Large intestine (tissue), 3 donors: ENCODE data around the gene ATP9B. TPM values are rescaled to one million over a fixed set of nuclear protein-coding genes. Genes with fewer than 3 reads are reported as not detected.
A peak's percentile ranks its signal among the peaks of the same experiment; 100 is the strongest.

ENCODE experiments used
- DNase-seq, 2 donors: peaks; one replicate each; pipeline versions ENCODE4 v3.0.0 to v3.0.0-alpha.2; 2013
- H3K27ac ChIP-seq: one replicate; pipeline ENCODE4 v1.5.1; 2013; ENCODE audit warnings: low read length
- H3K27me3 ChIP-seq: 2 replicates; pipeline ENCODE4 v1.6.1; 2013; ENCODE audit warnings: low read length; ENCODE audit not compliant: control insufficient read depth, insufficient read depth
- H3K36me3 ChIP-seq: 2 replicates; pipeline ENCODE4 v1.6.1; 2013; ENCODE audit warnings: low read length; ENCODE audit not compliant: control insufficient read depth, insufficient read depth
- H3K4me1 ChIP-seq: one replicate; pipeline ENCODE4 v1.6.1; 2013; ENCODE audit warnings: low read length; ENCODE audit not compliant: control insufficient read depth, insufficient read depth
- H3K4me3 ChIP-seq: one replicate; pipeline ENCODE4 v1.5.1; 2013; ENCODE audit warnings: low read length
- H3K9me3 ChIP-seq: one replicate; pipeline ENCODE4 v1.6.1; 2013; ENCODE audit warnings: mild to moderate bottlenecking, low read depth, low read length, moderate library complexity; ENCODE audit not compliant: control insufficient read depth
- WGBS: methylation state at CpG from one replicate; pipeline ENCODE4 v1.1.5; 2013; ENCODE audit warnings: low lambda C conversion rate; ENCODE audit not compliant: insufficient coverage; 5-methylcytosine and 5-hydroxymethylcytosine counted together
- polyA plus RNA-seq: library from polyadenylated mRNA; unstranded; fragments of 120-200 nt; gene quantifications from one replicate; pipeline ENCODE4 v1.2.1, GENCODE V29; 2013

Gene ATP9B
- polyA plus RNA-seq, 1 donor: 19.9 TPM

DNA sequence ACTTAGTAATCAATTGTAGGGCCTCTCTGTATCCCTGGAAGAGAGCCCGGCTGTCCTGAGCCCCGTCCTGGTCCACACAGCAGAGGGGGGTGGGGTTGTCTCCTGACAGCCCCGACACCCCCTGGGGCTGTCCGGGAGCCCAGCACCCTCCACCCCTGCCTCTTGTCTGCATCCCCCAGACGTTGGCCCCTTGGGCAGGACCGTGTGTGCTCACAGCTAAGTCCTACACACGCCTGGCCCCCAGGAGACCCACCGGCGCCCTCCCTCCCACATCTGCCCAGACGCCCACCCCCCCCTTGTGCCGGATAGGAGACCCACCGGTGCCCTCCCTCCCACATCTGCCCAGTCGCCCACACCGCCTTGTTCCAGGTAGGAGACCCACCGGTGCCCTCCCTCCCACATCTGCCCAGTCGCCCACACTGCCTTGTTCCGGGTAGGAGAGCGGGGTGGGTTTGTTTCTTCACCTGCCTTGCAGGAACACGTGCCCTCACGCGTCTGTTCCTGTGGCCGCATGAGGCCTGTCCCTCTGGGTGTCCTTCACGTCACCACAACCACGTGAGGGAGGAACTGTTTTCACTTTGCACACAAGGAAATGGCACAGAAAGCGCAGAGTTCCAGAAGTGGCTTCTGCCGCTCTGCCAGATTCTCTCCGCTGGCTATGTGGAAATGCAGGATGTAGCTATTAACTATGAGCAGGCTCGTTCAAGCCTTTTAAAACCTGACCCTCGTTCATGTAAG lies 265.5 kb downstream of the ATP9B start:
- Histone ChIP-seq H3K4me1 (no peaks in the 10 kb centered on the region), H3K27me3 (no peaks in the 10 kb centered on the region), H3K27ac (no peak overlapping the region), H3K9me3 (no peaks in the 10 kb centered on the region), H3K36me3 (peaks cover 57% of the 10 kb centered on the region), H3K4me3 (no peak overlapping the region)
- WGBS: 100% methylated on average over 1 of the region's 29 CpGs
- no peak for DNase-seq

DNA sequence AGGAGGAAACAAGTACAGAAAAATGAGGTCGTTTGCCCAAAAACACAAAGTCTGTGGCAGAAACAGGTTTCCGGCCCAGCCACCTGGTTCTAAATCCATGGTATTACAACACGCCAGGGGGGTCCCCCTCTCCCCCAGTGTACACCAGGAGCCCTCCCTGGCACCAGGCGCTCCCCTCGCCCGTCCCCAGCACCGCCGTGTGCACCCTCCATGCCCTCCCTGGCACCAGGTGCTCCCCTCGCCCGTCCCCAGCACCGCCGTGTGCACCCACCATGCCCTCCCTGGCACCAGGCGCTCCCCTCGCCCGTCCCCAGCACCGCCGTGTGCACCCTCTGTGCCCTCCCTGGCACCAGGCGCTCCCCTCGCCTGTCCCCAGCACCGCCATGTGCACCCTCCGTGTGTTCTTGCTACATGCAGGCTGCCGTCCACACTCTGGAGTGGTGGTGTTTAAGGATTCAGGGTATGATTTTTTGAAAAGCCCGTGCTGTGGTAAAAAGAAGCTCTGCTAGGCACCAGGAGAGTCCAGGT lies 266.7 kb downstream of the ATP9B start:
- peaks cover 54% of the 10 kb centered on the region for H3K36me3 ChIP-seq
- no peak overlapping the region for H3K4me3 ChIP-seq
- H3K27me3 ChIP-seq: no peaks in the 10 kb centered on the region
- H3K27ac ChIP-seq: no peak overlapping the region
- H3K9me3 ChIP-seq: no peaks in the 10 kb centered on the region
- no peaks in the 10 kb centered on the region for H3K4me1 ChIP-seq
- DNase-seq: no peak
- no CpG with 5 or more reads among the region's 23 CpGs for WGBS

DNA sequence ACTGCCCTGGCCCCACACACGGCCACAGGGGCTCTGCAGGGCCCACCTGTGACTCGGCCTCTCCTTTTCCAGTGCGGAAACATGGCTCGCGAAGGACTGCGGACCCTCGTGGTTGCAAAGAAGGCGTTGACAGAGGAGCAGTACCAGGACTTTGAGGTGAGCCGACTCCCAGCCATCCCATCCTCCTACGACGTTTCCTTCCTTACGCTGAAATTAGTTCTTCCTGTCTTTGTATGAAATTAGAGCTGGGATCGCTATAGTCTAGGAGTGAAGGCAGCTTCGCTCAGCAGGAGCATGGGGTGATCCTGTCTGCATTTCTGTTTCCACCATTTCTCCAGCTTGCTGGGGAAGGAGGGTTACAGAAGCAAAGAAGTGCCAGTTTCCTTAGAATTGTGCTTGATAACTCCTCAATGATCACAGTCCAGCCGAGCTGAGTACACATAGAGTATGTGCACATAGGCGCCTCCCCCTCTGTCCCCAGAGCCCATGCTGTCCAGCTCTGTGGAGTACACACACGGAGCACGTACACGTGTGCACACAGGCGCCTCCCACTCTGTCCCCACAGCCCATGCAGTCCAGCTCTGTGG lies 267.5 kb downstream of the ATP9B start:
- H3K27ac ChIP-seq: no peak overlapping the region
- H3K36me3 ChIP-seq: peaks cover 49% of the 10 kb centered on the region
- DNase-seq: no peak
- no CpG with 5 or more reads among the region's 20 CpGs for WGBS
- H3K27me3 ChIP-seq: no peaks in the 10 kb centered on the region
- no peak overlapping the region for H3K4me3 ChIP-seq
- no peaks in the 10 kb centered on the region for H3K9me3 ChIP-seq
- no peaks in the 10 kb centered on the region for H3K4me1 ChIP-seq

DNA sequence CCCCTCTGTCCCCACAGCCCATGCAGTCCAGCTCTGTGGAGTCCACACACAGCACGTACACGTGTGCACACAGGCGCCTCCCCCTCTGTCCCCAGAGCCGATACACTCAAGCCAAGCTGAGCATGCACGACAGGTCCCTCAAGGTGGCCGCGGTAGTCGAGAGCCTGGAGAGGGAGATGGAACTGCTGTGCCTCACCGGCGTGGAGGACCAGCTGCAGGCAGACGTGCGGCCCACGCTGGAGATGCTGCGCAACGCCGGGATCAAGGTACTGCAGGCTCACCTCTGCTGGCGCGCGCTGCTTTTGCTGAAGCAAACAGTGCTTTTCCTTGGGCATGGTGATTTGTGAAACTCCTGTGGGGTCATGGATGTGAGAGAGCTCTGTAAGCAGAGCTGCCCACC lies 268.0 kb downstream of the ATP9B start:
- no CpG with 5 or more reads among the region's 19 CpGs for WGBS
- peaks cover 49% of the 10 kb centered on the region for H3K36me3 ChIP-seq
- no peak for DNase-seq

DNA sequence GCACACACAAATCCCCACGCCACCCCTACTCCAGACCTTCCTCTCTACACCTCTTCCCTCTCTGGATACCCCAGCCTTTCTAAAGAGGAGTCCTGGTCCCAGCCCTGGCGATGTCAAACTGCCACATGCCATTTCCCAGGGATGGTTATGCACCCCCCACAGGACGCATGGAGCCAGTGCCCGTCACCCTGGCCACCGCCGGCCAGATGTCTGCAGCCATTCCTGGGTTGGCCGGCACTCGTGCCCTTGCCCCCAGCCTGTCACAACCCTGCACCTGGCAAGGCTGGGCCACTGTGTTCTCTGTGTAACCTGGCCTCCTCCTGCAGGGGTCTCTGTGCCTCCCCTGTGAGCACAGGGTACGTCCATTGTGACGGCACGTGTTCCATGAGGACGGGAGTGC lies 268.4 kb downstream of the ATP9B start:
- H3K27me3 ChIP-seq: no peaks in the 10 kb centered on the region
- H3K4me3 ChIP-seq: no peak overlapping the region
- no CpG with 5 or more reads among the region's 12 CpGs for WGBS
- H3K4me1 ChIP-seq: no peaks in the 10 kb centered on the region
- no peak overlapping the region for H3K27ac ChIP-seq
- no peak for DNase-seq
- H3K36me3 ChIP-seq: peaks cover 48% of the 10 kb centered on the region
- H3K9me3 ChIP-seq: no peaks in the 10 kb centered on the region

More for the DNA sequence above, 268.0 kb downstream of the ATP9B start:
- Histone ChIP-seq H3K4me1 (no peaks in the 10 kb centered on the region), H3K27ac (no peak overlapping the region), H3K9me3 (no peaks in the 10 kb centered on the region), H3K4me3 (no peak overlapping the region), H3K27me3 (no peaks in the 10 kb centered on the region)

DNA sequence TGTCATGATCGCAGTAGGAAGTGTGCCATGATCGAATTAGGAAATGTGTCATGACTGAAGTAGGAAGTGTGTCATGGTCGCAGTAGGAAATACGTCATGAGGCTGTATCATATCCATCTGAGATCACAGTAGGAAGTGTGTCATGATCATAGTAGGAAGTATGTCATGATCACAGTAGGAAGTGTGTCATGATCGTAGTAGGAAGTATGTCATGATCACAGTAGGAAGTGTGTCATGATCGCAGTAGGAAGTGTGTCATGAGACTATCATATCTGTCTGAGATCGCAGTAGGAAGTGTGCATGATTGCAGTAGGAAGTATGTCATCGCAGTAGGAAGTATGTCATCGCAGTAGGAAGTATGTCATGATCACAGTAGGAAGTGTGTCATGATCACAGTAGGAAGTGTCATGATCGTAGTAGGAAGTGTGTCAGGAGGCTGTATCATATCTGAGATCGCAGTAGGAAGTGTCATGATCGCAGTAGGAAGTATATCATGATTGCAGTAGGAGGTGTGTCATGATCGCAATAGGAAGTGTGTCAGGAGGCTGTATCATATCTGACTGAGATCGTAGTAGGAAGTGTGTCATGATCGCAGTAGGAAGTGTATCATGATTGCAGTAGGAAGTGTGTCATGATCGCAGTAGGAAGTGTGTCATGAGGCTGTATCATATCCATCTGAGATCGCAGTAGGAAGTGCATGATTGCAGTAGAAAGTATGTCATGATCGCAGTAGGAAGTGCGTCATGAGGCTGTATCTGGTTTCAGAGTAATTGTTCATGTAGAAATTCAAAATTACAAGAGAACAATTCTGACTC lies 270.1 kb downstream of the ATP9B start:
- H3K9me3 ChIP-seq: no peaks in the 10 kb centered on the region
- H3K36me3 ChIP-seq: peaks cover 37% of the 10 kb centered on the region
- no peaks in the 10 kb centered on the region for H3K27me3 ChIP-seq
- no peak overlapping the region for H3K27ac ChIP-seq
- no peaks in the 10 kb centered on the region for H3K4me1 ChIP-seq
- DNase-seq: no peak
- H3K4me3 ChIP-seq: no peak overlapping the region
- 100% methylated on average over 4 of the region's 19 CpGs for WGBS

DNA sequence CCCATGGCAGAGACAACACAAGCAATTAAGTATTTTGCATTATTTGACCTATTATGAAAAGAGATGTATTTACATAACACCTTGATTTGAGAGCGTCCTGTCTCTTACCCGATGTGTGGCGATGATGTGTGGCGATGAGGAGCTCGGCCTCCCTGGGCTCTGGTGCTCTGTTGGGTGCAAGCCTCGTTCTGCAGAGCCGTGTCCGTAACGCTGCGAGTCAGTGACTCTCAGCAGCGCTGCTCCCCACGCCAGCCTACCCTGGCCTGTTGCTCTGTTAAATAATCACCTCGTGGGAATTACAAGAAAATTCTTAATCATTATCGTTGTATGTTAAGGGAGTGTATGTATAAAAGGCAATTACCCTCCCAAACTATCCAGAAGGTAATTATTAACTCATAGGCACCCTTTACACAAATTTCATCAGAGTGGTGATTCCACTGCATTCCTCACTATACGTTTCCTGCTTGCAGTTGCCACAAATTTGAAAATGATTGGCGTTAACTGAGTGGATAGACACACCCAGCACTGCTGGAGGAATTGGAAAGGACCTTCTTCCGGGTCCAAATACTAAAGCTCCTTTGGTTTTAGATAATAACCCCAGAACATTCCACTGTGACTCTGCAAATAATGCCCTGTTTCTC lies 274.5 kb downstream of the ATP9B start:
- H3K36me3 ChIP-seq: peaks cover 51% of the 10 kb centered on the region
- H3K4me1 ChIP-seq: no peaks in the 10 kb centered on the region
- DNase-seq: peak in 1 of 2 donors; percentile 45
- WGBS: no CpG with 5 or more reads among the region's 17 CpGs
- H3K9me3 ChIP-seq: no peaks in the 10 kb centered on the region
- H3K27ac ChIP-seq: no peak overlapping the region
- H3K4me3 ChIP-seq: no peak overlapping the region
- H3K27me3 ChIP-seq: no peaks in the 10 kb centered on the region

DNA sequence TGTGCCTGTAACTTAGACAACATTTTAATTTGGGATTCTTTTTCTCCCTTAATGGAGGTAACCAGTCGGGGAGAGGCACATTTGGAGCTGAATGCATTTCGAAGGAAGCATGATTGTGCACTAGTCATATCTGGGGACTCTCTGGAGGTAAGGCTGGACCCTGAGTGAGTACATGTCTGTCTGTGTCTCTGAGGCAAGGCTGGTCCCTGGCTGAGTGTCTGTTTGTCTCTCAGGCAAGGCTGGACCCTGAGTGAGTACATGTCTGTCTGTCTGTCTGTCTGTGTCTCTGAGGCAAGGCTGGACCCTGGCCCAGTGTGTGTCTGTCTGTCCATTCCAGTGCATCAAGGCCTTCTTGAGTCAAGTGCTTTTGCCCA lies 275.0 kb downstream of the ATP9B start:
- no peak overlapping the region for H3K4me3 ChIP-seq
- H3K36me3 ChIP-seq: peaks cover 53% of the 10 kb centered on the region
- no CpG with 5 or more reads among the region's 2 CpGs for WGBS

DNA sequence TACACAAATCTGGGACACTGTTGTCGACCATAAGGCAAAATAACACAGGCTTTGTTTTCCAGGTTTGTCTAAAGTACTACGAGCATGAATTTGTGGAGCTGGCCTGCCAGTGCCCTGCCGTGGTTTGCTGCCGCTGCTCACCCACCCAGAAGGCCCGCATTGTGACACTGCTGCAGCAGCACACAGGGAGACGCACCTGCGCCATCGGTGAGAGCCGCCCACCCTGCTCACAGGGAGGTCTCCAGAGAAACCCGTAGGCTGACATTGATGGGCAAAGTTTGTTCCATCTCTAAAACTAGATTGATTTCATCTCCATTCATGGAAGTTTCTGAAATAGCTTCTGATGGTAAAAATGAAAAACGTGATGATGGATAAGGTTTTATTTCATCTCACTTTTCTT lies 276.2 kb downstream of the ATP9B start:
- 100% methylated on average over 3 of the region's 11 CpGs for WGBS
- no peaks in the 10 kb centered on the region for H3K27me3 ChIP-seq
- no peaks in the 10 kb centered on the region for H3K9me3 ChIP-seq
- H3K27ac ChIP-seq: no peak overlapping the region
- H3K4me1 ChIP-seq: no peaks in the 10 kb centered on the region
- H3K4me3 ChIP-seq: no peak overlapping the region
- no peak for DNase-seq
- H3K36me3 ChIP-seq: peaks cover 58% of the 10 kb centered on the region

More for the DNA sequence above, 275.0 kb downstream of the ATP9B start:
- DNase-seq: no peak
- no peaks in the 10 kb centered on the region for H3K27me3 ChIP-seq
- no peaks in the 10 kb centered on the region for H3K9me3 ChIP-seq
- no peak overlapping the region for H3K27ac ChIP-seq
- H3K4me1 ChIP-seq: no peaks in the 10 kb centered on the region

DNA sequence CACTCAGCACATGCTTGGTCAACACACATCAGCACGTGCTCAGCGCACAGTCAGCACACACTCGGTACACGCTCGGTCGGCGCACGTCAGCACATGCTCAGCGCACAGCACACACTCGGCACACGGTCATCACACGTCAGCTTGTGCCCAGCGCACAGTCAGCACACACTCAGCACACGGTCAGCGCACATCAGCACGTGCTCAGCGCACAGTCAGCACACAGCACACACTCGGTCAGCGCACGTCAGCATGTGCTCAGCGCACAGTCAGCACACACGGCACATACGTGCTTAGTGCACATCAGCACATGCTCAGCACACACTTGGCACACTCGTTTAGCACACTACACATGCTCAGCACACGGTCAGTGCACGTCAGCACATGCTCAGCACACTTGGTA lies 276.8 kb downstream of the ATP9B start:
- no peak overlapping the region for H3K27ac ChIP-seq
- no peaks in the 10 kb centered on the region for H3K9me3 ChIP-seq
- H3K27me3 ChIP-seq: no peaks in the 10 kb centered on the region
- H3K36me3 ChIP-seq: peaks cover 56% of the 10 kb centered on the region
- no peaks in the 10 kb centered on the region for H3K4me1 ChIP-seq
- H3K4me3 ChIP-seq: no peak overlapping the region
- WGBS: no CpG with 5 or more reads among the region's 26 CpGs
- no peak for DNase-seq
